Activated CD8-positive, alpha-beta memory T cell treated with anti-CD3 and anti-CD28 coated beads, Interleukin-2, amount 50 U/mL, for 1 hour (primary cell): ENCODE measurements around the gene HLX.

Experiments used
- DNase-seq: peaks from one replicate; pipeline ENCODE4 v3.0.0-alpha.2; 2020; ENCODE audit errors: extremely low read depth

The HLX gene

GRCh38 chr1:220924331-220924970 lies 45.2 kb downstream of the HLX start:
- DNase-seq, result no peak

- no peak for DNase-seq
These were observed 46.5 kb downstream of the HLX start for GRCh38 chr1:220925707-220926106.

- DNase-seq, result no peak
These were observed 46.9 kb downstream of the HLX start for GRCh38 chr1:220926146-220926545.

DNA sequence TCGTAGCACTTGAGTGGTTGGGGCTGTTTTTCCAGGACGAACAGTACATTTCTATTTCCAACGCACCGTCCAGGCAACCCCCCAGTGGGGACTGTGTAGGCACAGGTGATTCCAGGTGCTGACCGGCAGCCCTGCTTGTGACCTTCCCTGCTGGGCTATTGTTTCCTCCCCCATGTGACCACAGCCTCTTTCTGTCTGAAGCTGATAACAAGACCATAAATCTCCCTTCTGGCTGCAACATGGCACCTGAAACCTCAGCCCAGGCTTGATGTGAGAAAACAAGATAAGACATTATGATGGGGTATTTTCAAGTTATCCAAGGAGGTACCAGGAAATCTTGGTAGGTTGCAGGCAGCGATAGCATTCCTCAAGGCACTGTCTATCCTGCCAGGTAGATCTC lies 48.2 kb downstream of the HLX start:
- no peak for DNase-seq

GRCh38 chr1:220928320-220928719 lies 49.1 kb downstream of the HLX start:
- no peak for DNase-seq

DNA sequence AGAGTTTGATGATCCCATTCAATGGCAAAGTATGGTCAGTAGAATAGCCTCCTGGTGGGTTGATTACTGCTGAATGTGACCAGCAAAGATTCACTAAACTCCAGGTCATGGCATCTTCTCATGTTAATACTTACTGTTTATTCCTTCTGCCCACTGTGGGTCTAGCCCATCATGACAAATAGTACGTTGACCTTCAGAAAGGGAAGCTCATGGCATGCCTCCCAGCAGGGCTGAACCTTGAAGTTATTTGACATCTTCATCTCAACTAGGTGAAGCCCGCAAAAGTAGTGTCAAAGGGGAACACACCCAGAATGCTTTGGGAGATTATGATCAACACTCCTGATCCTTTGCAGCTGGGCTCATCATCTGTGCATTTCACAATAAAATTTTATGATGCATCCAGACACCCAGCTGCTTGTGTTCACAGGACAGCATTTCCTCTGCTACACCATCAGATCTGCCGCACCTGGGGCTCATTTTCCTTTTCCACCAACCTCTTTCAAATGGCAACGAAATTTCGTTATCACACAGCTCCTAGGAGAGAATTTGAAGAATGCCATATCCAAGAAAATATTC lies 49.6 kb downstream of the HLX start:
- no peak for DNase-seq

DNA sequence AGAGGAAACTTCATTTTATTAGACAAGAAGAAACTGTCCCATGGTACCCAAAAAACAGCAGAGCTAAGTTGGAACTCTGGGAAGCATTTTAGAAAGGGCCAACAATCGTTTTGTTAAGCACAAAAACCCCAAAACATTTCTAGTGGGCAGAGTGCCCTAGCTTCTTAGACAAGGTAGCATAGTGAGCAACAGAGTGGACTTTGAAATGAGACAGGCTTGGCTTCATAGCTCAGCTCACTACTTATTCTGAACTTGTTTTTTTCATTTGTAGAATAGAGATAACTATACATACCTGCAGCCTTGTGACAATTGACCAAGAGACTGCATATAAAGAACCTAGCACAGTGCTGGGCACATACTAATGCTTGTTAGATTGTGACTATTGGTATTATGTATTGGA lies 50.1 kb downstream of the HLX start:
- DNase-seq, result no peak
